AG04449 (cell line): ENCODE results near the gene CLDN4.

Source experiments
- CTCF ChIA-PET: fragments of 350-600 bp; formaldehyde crosslinking; extraction: SDS; loops from one replicate; lab custom pipeline; 2021; ENCODE audit warnings: antibody characterized with exemption; lab: Yijun Ruan, JAX
- POLR2A ChIA-PET: fragments of 400-600, 350-600 bp; formaldehyde crosslinking; extraction: SDS; loops from one replicate; lab custom pipeline; 2020; ENCODE audit warnings: antibody characterized with exemption, inconsistent platforms; lab: Yijun Ruan, JAX
- DNase-seq: peaks from one replicate; pipeline ENCODE4 v3.0.0-alpha.2; 2010; ENCODE audit warnings: low read depth, low spot score
- H3K4me3 ChIP-seq: 2 replicates; pipeline ENCODE4 v1.5.1; 2011; ENCODE audit warnings: low read depth, mild to moderate bottlenecking, control low read depth, low read length
- CTCF ChIP-seq: IDR thresholded peaks from one replicate; pipeline ENCODE4 v1.5.1; 2011; ENCODE audit warnings: mild to moderate bottlenecking, moderate library complexity, low read length, control low read depth, inconsistent platforms; ENCODE audit not compliant: insufficient read depth; ENCODE audit errors: missing control alignments

Gene CLDN4

GRCh38 chr7:73869011-73869798 is 38.4 kb downstream of the CLDN4 start:
- no peak for TF ChIP-seq CTCF
- no peak overlapping the region for H3K4me3 ChIP-seq
- CTCF ChIA-PET: interaction anchor here (0.8 to 5.4 kb wide), 5 partner anchors 11 to 309 kb away, joined by 3 to 40 read pairs (median 7); no protein-coding TSS in a partner anchor
- POLR2A ChIA-PET: no interaction called here
- DNase-seq: no peak

GRCh38 chr7:73870041-73870492 is 39.3 kb downstream of the CLDN4 start:
- H3K4me3 ChIP-seq: no peak overlapping the region
- ChIA-PET CTCF (interaction anchor here (0.6 to 5.4 kb wide), 4 partner anchors 10 to 156 kb away, joined by 3 to 40 read pairs (median 8); no protein-coding TSS in a partner anchor), POLR2A (no interaction called here)
- no peak for TF ChIP-seq CTCF
- no peak for DNase-seq

GRCh38 chr7:73871163-73872011 is 40.6 kb downstream of the CLDN4 start:
- DNase-seq: no peak
- POLR2A ChIA-PET: no interaction called here
- H3K4me3 ChIP-seq: no peak overlapping the region
- CTCF ChIA-PET: interaction anchor here (0.6 to 5.4 kb wide), 4 partner anchors 9 to 155 kb away, joined by 3 to 40 read pairs (median 8); no protein-coding TSS in a partner anchor
- no peak for TF ChIP-seq CTCF

- ChIA-PET CTCF (interaction anchor here (0.6 to 5.4 kb wide), 2 partner anchors 10 to 154 kb away, joined by 3 to 40 read pairs; no protein-coding TSS in a partner anchor), POLR2A (no interaction called here)
- TF ChIP-seq CTCF: no peak
- no peak for DNase-seq
- H3K4me3 ChIP-seq: no peak overlapping the region
Observed at GRCh38 chr7:73872056-73872908, 41.5 kb downstream of the CLDN4 start.

- CTCF ChIA-PET: interaction anchor here (5.1 kb wide), 1 partner anchor 150 kb away, joined by 21 read pairs; no protein-coding TSS in a partner anchor
- H3K4me3 ChIP-seq: no peak overlapping the region
- no peak for DNase-seq
- POLR2A ChIA-PET: no interaction called here
- no peak for TF ChIP-seq CTCF
Observed at GRCh38 chr7:73876361-73876760, 45.6 kb downstream of the CLDN4 start.
